K562 (cell line): ENCODE results near the gene PSMB8. TPM values are rescaled to one million over a fixed set of nuclear protein-coding genes. Genes with fewer than 3 reads are reported as not detected.

Experiments
- ATAC-seq: fragments of 200-7000 bp; cut with Tn5 transposase; 3 replicates; pipeline ENCODE4 v1.9.1; 2020; ENCODE audit warnings: moderate library complexity
- BruUV-seq: library from RNA; stranded (reverse); fragments of 400-500 nt; replicated peaks from 2 replicates; lab custom pipeline; 2021; lab: Mats Ljungman, UMichigan
- CTCF ChIA-PET: fragments of 300-600 bp; formaldehyde crosslinking; extraction: SDS; loops from one replicate; lab custom pipeline; 2021; ENCODE audit warnings: low intra/inter-chr PET ratio; lab: Yijun Ruan, JAX
- POLR2A ChIA-PET: fragments of 300-600, 350-650 bp; sonication (Branson Sonifier 250); formaldehyde crosslinking; extraction: SDS; loops from one replicate; lab custom pipeline; 2021; ENCODE audit warnings: antibody characterized with exemption, inconsistent platforms; lab: Yijun Ruan, JAX
- DNase-seq, 4 experiments: peaks; one replicate each; pipeline versions ENCODE4 v3.0.0 to v3.0.0-alpha.2; 2011 to 2018; ENCODE audit warnings: low spot score in 3 of 4, mixed read lengths in 3 of 4; ENCODE audit errors: extremely low read depth in 1 of 4
- FAIRE-seq: peaks from 2 replicates; lab custom pipeline; 2011; peaks lifted over from hg19 to GRCh38; lab: Jason Lieb, UNC
- H2AFZ ChIP-seq: 2 replicates; pipeline ENCODE4 v1.6.0; 2011; ENCODE audit warnings: low read depth, low read length, control low read depth, inconsistent platforms
- H3K27ac ChIP-seq: fragments of 200-600 bp; 3 replicates; pipeline ENCODE4 v1.8.0; 2011; ENCODE audit warnings: low read depth, mild to moderate bottlenecking, control low read depth, inconsistent platforms, low read length, moderate library complexity, mixed read lengths; ENCODE audit errors: extremely low read depth
- H3K27me3 ChIP-seq, 2 experiments: fragments of 300-600 bp in 1 of 2; 2 replicates in 1 of 2; 3 replicates in 1 of 2; pipeline versions ENCODE4 v1.6.0 to v1.8.0; 2011; ENCODE audit warnings: inconsistent platforms in 2 of 2, low read length in 2 of 2, mild to moderate bottlenecking in 1 of 2, mixed read lengths in 1 of 2, moderate library complexity in 1 of 2; ENCODE audit not compliant: control insufficient read depth in 2 of 2, insufficient read depth in 2 of 2
- H3K36me3 ChIP-seq: fragments of 300-600 bp; 3 replicates; pipeline ENCODE4 v1.8.0; 2011; ENCODE audit warnings: mild to moderate bottlenecking, low read length, inconsistent platforms; ENCODE audit not compliant: control insufficient read depth, insufficient read depth
- H3K4me1 ChIP-seq, 2 experiments: fragments of 200-600 bp in 1 of 2; replicated peaks in 1 of 2; 2 replicates in 1 of 2; 3 replicates in 1 of 2; pipeline versions ENCODE4 v1.5.1 to v1.8.0; 2011; ENCODE audit warnings: inconsistent platforms in 2 of 2, low read length in 2 of 2, mild to moderate bottlenecking in 1 of 2, mixed read lengths in 1 of 2, moderate library complexity in 1 of 2; ENCODE audit not compliant: control insufficient read depth in 2 of 2, insufficient read depth in 2 of 2
- H3K4me2 ChIP-seq: 2 replicates; pipeline ENCODE4 v1.6.1; 2011; ENCODE audit warnings: low read length, control low read depth, inconsistent platforms, mixed read lengths; ENCODE audit not compliant: insufficient read depth
- H3K4me3 ChIP-seq: fragments of 200-600 bp; sonication (generic), shearing (Covaris generic); 2 replicates; pipeline ENCODE4 v1.5.1; 2016; ENCODE audit warnings: control low read depth, inconsistent platforms
- H3K79me2 ChIP-seq: fragments of 200-600 bp; 3 replicates; pipeline ENCODE4 v1.8.0; 2011; ENCODE audit warnings: low read length, inconsistent platforms; ENCODE audit not compliant: control insufficient read depth, insufficient read depth
- H3K9ac ChIP-seq, 2 experiments: 2 replicates each; pipeline versions ENCODE4 v1.6.0 to v1.6.1; 2011; ENCODE audit warnings: low read depth in 2 of 2, low read length in 2 of 2, control low read depth in 1 of 2, inconsistent platforms in 1 of 2, mild to moderate bottlenecking in 1 of 2, mixed read lengths in 1 of 2; ENCODE audit not compliant: insufficient read depth in 1 of 2
- H3K9me1 ChIP-seq: one replicate; pipeline ENCODE4 v1.6.0; 2011; ENCODE audit warnings: inconsistent platforms, mild to moderate bottlenecking, low read length, moderate library complexity; ENCODE audit not compliant: control insufficient read depth, insufficient read depth
- H3K9me3 ChIP-seq: replicated peaks from 2 replicates; pipeline ENCODE4 v1.5.1; 2011; ENCODE audit warnings: low read depth, low read length, inconsistent platforms; ENCODE audit not compliant: control insufficient read depth, insufficient read depth
- H4K20me1 ChIP-seq: replicated peaks from 2 replicates; pipeline ENCODE4 v1.6.1; 2011; ENCODE audit warnings: low read length, inconsistent platforms, mixed read lengths; ENCODE audit not compliant: control insufficient read depth, insufficient read depth
- CEBPB ChIP-seq: fragments of 450-650 bp; IDR thresholded peaks from 2 replicates; pipeline ENCODE4 v1.6.1; 2016; ENCODE audit warnings: missing genetic modification characterization, missing compliant biosample characterization
- CEBPG ChIP-seq, 3 experiments: fragments of 200-800 bp in 1 of 3; sonication (Bioruptor generic) in 1 of 3; sonication (generic) in 1 of 3; formaldehyde crosslinking in 1 of 3; IDR thresholded peaks in 2 of 3; conservative IDR thresholded peaks in 1 of 3; 2 replicates each; pipeline versions ENCODE4 v1.6.1 to v1.8.0; 2016 to 2022; ENCODE audit warnings: missing compliant biosample characterization in 2 of 3, missing genetic modification characterization in 2 of 3, mild to moderate bottlenecking in 1 of 3, missing genetic modification reagents in 1 of 3
- EGR1 ChIP-seq: fragments of 450-650 bp; conservative IDR thresholded peaks from 2 replicates; pipeline ENCODE4 v1.6.1; 2017; ENCODE audit warnings: mild to moderate bottlenecking
- IRF9 ChIP-seq: fragments of 450-650 bp; IDR thresholded peaks from 2 replicates; pipeline ENCODE4 v1.6.1; 2016; ENCODE audit warnings: missing biosample characterization, missing genetic modification characterization
- KDM4B ChIP-seq, 2 experiments: fragments of 450-650 bp in 1 of 2; sonication (generic) in 1 of 2; IDR thresholded peaks; 2 replicates each; pipeline ENCODE4 v1.6.1; 2016 to 2017; ENCODE audit warnings: borderline replicate concordance in 2 of 2, antibody characterized with exemption in 1 of 2, low read depth in 1 of 2, mild to moderate bottlenecking in 1 of 2
- NFXL1 ChIP-seq: fragments of 450-650 bp; formaldehyde crosslinking; IDR thresholded peaks from 2 replicates; pipeline ENCODE4 v1.4.0; 2021; ENCODE audit warnings: mild to moderate bottlenecking
- SMAD1 ChIP-seq: fragments of 150-350 bp; IDR thresholded peaks from 2 replicates; pipeline ENCODE4 v1.6.1; 2014; ENCODE audit warnings: low read length, low read depth; ENCODE audit not compliant: partially characterized antibody
- XRCC5 ChIP-seq: fragments of 200-400 bp; formaldehyde crosslinking; IDR thresholded peaks from 2 replicates; pipeline ENCODE4 v1.6.1; 2017; ENCODE audit warnings: low read depth, mild to moderate bottlenecking, low read length
- WGBS: fragments of 100-300 bp; shearing (Covaris generic); methylation state at CpG from one replicate; pipeline ENCODE4 v1.1.6; 2016; ENCODE audit warnings: low coverage, mixed read lengths; ENCODE audit not compliant: insufficient coverage; ENCODE audit errors: missing lambda C conversion rate; 5-methylcytosine and 5-hydroxymethylcytosine counted together
- in situ Hi-C: fragments of 300-500 bp; cut with MboI; formaldehyde crosslinking; loops from 4 replicates; pipeline ENCODE4 v1.15.0; 2018; ENCODE audit warnings: inconsistent platforms, mixed read lengths
- intact Hi-C: fragments of 100-400 bp; cut with micrococcal nuclease; formaldehyde crosslinking; loops from 2 replicates; pipeline ENCODE4 v1.14.2; 2022
- polyA plus RNA-seq, 8 experiments: library from polyadenylated mRNA; depleted of rRNA in 4 of 8; stranded (reverse) in 5 of 8; unstranded in 3 of 8; fragments of >200 nt; fragmentation: Nextera tagmentation in 2 of 8; fragmentation: Illumina TruSeq in 1 of 8; extraction: Ambion mirVana in 2 of 8; extraction: Trizol in 1 of 8; gene quantifications; 2 replicates each; pipeline versions ENCODE4 v1.2.1 to v1.2.3, GENCODE V29; 2011 to 2014; ENCODE audit warnings: inconsistent platforms in 1 of 8, missing spikeins in 1 of 8
- total RNA-seq, 7 experiments: library from RNA; depleted of rRNA in 6 of 7; stranded (reverse); fragments of >200 nt in 6 of 7; fragmentation: Illumina TruSeq in 2 of 7; extraction: Trizol in 2 of 7; gene quantifications; 2 replicates each; pipeline versions ENCODE4 v1.2.1 to v1.2.3, GENCODE V29; 2011 to 2021; ENCODE audit warnings: low replicate concordance in 1 of 7
- TF ChIP-seq, protein P1 (sequence below), 2 experiments: fragments of 450-650 bp in 1 of 2; sonication (generic) in 1 of 2; formaldehyde crosslinking in 1 of 2; IDR thresholded peaks; 2 replicates each; pipeline versions ENCODE4 v1.7.1 to v1.9.0; 2016 to 2022; ENCODE audit warnings: inconsistent platforms in 1 of 2, mild to moderate bottlenecking in 1 of 2, missing genetic modification reagents in 1 of 2

PSMB8 gene
- total and polyA plus RNA-seq, 9 of the 15 experiments (the other 6 are each of a cell fraction or from before 2014, with no cell fraction given) = 0.71 to 4.0 (median 2.4) TPM

GRCh38 chr6:32796848-32797776 is 46.7 kb downstream of the PSMB8 start:
- peak; percentile 68 to 78 (median 76) for DNase-seq
- ATAC-seq = peak; percentile 94
- Histone ChIP-seq H3K9me1 (no peaks in the 10 kb centered on the region), H3K27ac (no peak overlapping the region), H3K4me3 (no peak overlapping the region), H4K20me1 (no peaks in the 10 kb centered on the region), H3K4me2 (peak overlapping the region; percentile 58), H3K27me3 (peaks cover 24% of the 10 kb centered on the region in 2 experiments), H3K36me3 (no peaks in the 10 kb centered on the region), H3K9ac (no peak overlapping the region), H2AFZ (peak overlapping the region; percentile 67), H3K9me3 (no peaks in the 10 kb centered on the region), H3K4me1 (no peaks in the 10 kb centered on the region), H3K79me2 (no peaks in the 10 kb centered on the region)
- ChIA-PET CTCF (interaction anchor here (0.6 to 2.3 kb wide), 10 partner anchors 71 to 1204 kb away, joined by 3 to 23 read pairs (median 7); partner anchors contain the start of genes HLA-DOA and NCR3), POLR2A (no interaction called here)
- no TSS peak for BruUV-seq
- FAIRE-seq = peak; percentile 95
- in situ Hi-C loops (loop anchor here (5.0 kb wide), 1 partner anchor 375 kb away; no protein-coding TSS in a partner anchor), intact Hi-C loops (loop anchor here (1.0 to 5.0 kb wide), 3 partner anchors 70 to 550 kb away; no protein-coding TSS in a partner anchor)
- 3% methylated on average over 30 of the region's 30 CpGs for WGBS
- peak; percentile 37 for TF ChIP-seq SMAD1
- peak; percentile 62; the same call in 1 of the 2 replicates for TF ChIP-seq IRF9 (tag)
- TF ChIP-seq KDM4B (IDR thresholded peaks at IDR 0.05; ENCODE audit: borderline replicate concordance in 2 of 2, low read depth in 1 of 2) = no peak
- peak; percentile 97 for TF ChIP-seq CEBPB (tag)
- TF ChIP-seq EGR1 = no peak
- TF ChIP-seq, protein P1, sequence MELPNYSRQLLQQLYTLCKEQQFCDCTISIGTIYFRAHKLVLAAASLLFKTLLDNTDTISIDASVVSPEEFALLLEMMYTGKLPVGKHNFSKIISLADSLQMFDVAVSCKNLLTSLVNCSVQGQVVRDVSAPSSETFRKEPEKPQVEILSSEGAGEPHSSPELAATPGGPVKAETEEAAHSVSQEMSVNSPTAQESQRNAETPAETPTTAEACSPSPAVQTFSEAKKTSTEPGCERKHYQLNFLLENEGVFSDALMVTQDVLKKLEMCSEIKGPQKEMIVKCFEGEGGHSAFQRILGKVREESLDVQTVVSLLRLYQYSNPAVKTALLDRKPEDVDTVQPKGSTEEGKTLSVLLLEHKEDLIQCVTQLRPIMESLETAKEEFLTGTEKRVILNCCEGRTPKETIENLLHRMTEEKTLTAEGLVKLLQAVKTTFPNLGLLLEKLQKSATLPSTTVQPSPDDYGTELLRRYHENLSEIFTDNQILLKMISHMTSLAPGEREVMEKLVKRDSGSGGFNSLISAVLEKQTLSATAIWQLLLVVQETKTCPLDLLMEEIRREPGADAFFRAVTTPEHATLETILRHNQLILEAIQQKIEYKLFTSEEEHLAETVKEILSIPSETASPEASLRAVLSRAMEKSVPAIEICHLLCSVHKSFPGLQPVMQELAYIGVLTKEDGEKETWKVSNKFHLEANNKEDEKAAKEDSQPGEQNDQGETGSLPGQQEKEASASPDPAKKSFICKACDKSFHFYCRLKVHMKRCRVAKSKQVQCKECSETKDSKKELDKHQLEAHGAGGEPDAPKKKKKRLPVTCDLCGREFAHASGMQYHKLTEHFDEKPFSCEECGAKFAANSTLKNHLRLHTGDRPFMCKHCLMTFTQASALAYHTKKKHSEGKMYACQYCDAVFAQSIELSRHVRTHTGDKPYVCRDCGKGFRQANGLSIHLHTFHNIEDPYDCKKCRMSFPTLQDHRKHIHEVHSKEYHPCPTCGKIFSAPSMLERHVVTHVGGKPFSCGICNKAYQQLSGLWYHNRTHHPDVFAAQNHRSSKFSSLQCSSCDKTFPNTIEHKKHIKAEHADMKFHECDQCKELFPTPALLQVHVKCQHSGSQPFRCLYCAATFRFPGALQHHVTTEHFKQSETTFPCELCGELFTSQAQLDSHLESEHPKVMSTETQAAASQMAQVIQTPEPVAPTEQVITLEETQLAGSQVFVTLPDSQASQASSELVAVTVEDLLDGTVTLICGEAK (IDR thresholded peaks at IDR 0.05) = no peak
- TF ChIP-seq, protein P1 (CRISPR knock-in tag; IDR thresholded peaks at IDR 0.05) = no peak
- no peak for TF ChIP-seq NFXL1 (CRISPR knock-in tag)
- peak; percentile 88 for TF ChIP-seq CEBPG (CRISPR knock-in tag; IDR thresholded peaks at IDR 0.05)
- TF ChIP-seq CEBPG (tag; conservative IDR thresholded peaks at IDR 0.05 in 1 of 2, IDR thresholded peaks at IDR 0.05 in 1 of 2) = peak; percentile 92 to 98
- peak; percentile 68; the same call in 1 of the 2 replicates for TF ChIP-seq XRCC5
